Kasumi-1 (cell line): ENCODE data around the gene EOLA2.
"Not testable (repeated sequence)": the region's sequence is repeated elsewhere in the genome, so short reads cannot be mapped to it uniquely, and the experiment has no call there.

ENCODE experiments used
- DNase-seq, 2 experiments: peaks; one replicate each; lab custom pipeline; 2025; lab: John Stamatoyannopoulos, UW

EOLA2 gene

DNA sequence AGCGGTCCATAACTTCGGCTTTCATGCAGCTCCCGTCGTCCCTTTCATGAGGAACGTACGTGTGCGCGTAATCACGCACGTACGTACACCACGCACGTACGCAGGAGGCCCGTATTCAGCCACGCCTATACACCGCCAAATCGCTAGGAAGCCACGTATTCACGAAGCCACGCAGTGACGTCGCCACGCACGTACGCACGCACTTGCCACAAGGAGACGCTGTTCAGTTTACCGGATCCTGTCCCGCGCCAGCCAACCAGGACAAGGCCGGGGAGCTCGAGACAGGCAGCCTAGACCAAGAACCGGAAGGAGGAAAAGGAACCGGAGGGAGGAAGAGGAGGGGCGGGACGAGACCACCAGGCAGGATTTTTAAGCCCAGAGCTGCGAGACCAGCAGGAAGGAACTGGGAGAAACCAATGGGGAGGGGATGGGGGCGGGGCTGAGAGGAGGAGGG, at the start of gene EOLA2:
Gene EOLA2 (minus strand): TSS at position 65 of the 454 bp plus-strand sequence. CDS start 4,617 bp downstream, outside the sequence.
- peak; percentile 85 to 88 for DNase-seq

DNA sequence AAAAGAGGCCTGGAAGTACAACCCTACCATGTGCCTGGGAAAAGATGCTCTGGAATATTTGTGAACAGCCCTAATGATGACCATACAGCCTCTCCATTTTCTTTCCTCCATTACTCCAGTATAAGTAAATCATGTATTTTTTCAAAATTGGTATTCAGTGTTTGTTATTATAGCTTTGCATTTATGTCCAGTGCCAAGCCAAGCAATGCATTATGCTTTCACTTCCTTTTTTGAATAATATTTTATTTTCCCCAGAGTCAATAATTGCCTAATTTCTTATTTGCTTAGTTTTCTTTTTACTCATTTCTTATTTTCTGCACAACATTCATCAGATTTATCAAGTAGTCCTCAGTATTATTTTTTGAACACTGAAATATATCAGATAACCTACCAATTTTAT, 49.3 kb upstream of the EOLA2 start:
- no peak for DNase-seq

DNA sequence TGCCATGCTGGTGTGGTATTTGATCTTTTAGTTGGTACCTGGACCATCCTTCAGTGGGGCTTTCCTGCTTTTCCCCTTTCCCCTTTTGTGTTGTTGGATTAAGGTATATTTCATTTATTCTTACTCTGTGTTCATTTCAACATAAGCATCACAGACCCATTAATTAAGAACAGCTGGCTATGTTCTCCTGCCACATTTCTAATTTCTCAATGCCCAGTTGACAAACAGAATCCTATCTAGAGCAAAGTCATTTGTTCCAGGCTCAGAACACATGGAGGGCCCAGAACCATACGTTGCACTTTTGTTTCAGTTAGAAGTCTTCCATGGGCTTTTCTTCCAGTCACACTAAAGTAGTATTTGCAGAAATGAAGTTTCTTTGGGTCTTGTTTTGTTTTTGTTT, 46.1 kb upstream of the EOLA2 start:
- no peak for DNase-seq

DNA sequence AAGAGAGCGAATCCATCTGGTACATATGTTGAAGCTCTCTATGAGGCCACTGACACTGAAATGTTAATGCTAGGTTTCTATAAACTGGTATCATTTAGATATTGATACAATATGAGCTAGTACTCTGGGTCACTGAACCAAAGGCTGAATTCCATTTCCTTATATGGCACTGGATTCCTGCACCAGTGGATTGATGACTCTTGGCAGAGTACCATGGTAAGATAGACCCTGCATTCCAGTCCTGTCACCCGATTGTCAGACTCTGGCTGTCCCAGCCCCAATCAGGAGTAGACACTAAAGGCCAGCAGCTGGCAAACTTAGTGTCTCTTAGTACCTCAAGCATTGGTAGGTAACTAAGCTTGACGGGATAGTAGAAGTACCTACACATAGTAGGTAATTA, 44.0 kb upstream of the EOLA2 start:
- no peak for DNase-seq

DNA sequence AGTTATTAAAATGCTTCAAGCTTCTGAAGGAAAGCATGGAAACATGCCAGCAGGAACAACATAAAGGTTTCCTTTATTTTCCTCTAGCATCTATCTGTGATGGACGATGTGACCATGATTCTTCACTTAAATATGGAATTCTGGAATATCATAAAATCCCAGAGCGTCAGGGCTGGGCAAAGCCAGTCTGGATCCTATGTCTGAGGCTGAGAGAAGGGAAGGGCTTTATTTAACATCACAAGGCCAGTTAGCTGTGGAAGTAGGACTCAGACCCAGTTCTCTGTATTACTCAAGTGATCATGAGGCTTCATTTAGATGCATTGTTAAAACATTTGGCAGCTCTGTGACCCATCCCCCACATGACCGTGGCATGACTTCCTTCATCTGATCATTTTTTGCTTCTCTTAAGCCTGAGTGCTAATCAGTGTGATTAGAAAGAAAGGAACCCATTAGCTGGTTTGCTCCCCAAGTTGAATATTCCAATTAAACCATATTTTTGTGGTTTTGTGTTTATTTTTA, 40.9 kb upstream of the EOLA2 start:
- DNase-seq: no peak

DNA sequence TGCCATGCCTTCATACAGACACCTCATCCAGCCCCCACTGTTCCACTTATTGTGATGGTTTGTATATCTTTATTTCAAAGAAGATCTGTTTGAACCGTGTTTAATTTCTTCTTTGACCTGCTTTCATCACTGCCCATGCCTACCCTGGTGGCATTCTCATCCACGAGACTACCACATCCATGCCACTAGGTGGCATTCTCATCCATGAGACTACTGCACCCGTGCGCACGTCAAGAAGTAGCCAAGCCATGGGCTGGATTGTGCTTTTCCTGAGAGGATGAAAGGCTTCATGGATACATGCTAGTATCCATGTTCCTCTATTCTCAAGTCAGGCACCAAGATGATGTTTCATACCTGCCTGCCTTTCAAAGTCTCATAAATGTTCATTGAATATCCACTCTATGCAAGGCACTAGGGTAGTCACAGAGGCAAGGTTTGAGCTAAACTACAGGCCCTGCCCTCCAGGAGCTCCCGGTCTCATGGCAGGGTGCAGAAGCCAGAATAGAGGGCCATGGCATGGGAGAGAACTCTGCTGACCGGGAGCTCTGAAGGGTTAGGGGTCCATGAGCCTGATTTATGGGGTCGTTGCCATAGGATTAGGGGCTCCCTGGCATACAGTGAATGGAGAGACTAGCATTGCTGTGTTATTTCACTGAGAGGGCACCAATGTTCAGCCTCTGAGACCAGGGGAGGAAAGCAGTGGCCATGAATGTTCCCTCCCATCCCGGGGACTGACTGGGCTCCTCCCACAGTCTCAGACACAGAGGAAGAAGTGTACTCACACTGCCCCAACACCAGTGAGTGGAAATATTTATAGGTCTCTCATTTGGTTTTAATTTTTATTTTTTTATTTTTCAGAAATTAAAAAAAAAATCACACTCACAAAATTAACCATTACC, 24.8 kb upstream of the EOLA2 start:
- DNase-seq: peak; percentile 24 to 38

DNA sequence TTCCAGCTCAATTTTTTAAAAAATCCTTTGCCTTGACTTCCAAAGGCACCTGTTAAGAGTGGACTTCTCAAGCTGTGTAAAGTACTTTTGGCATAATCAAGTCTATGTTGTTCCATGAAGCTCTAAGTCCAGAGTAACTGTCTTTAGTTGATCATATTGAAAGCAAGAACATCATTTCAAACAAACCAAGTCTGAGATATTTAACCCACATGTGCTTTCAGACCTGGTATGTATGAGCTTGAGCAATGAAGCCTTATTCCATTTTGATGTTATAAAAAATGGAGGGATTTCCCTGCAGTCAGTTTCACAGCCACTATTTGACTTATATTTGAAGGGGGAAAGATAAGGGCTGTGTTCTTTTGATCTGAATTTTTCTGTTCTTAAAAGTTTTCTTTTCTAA, 23.7 kb upstream of the EOLA2 start:
- DNase-seq: no peak

DNA sequence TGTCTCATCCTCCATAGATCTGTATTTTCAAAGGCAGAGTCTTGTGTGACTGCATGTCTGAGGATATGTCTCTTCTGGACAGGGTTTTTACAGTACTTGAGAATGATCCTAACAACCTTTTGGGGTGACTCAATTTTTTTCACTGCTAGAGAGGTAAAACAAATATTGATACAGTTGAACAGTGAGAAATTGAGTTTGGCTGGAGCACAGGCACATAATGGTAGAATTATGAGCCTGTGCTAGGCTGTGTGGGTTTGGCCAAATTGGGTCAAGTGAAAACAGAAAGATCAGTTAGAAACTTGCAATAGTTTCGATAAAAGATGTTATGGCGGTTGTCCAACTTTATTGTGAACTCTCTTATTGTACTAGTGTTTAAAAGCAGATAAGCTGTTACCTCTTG, 23.3 kb upstream of the EOLA2 start:
- no peak for DNase-seq

DNA sequence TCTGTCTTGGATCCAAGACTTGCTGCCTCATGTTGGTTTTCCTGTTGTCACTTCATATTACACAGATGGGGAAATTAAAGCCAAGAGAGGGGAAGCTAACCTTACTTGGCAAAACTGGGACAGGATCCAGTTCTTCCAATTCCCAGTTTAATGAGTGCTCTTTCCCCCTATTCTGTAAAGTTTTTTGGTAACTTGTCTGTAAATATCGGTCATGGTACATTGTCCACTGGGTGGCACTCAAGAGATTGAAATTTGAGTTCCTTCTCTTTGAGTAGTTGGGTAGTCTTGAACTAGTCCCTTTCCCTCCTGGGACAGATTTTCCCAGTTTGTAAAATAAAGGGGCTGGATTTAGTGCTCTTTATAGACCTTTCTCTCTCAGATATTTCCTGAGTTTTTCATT, 12.4 kb upstream of the EOLA2 start:
- peak; percentile 23 to 31 for DNase-seq

DNA sequence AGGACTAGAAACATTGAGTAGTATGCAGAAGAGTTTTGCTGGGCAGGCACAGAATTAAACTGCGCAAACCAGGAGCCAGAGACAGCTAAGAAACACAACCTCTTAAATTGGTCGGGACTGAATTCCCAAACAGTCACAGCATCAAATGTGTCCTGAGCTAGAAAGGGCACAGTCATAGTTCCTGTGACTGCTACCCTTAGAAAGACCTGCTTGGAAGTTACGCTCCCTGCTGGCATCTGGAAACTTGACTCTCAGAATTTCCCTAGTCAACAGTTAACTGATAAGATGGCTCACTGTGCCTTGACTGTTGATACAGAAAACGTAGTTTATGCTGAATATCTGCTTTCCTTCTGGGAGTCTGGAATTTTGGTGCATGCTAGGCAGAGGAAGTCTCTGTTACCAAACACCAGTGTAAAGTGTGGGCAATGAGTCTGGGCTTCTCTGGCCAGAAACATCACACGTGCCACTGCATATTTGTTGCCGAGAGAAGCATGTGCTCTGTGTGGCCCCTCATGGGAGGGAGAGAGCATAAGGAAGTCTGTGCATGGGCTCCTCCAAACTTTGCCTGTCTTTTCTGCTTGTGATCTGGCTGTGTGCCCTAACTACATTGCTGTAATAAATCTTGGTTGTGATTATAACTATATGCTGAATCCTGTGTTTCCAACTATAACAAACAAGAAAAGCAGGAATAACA, 11.6 kb upstream of the EOLA2 start:
- DNase-seq: no peak

DNA sequence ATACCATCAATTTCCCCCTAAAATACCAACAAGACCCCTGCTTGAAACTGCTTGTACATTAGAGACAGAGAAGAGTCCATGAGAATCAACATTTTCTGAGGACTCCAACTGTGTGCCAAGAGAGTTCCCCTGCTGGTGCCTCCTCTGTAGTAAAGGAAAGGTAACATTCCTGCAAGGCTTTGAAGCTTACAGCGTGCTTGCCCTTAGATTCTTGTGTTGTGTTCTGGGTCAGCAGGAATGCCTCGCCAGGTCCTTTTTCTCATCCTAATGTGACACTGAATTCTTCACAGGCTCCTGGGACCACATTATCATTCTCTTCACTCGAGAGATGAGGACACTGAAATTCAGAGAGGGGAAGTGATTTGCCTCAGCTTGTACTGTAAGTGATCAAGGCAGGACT, 9.7 kb upstream of the EOLA2 start:
- DNase-seq: no peak

DNA sequence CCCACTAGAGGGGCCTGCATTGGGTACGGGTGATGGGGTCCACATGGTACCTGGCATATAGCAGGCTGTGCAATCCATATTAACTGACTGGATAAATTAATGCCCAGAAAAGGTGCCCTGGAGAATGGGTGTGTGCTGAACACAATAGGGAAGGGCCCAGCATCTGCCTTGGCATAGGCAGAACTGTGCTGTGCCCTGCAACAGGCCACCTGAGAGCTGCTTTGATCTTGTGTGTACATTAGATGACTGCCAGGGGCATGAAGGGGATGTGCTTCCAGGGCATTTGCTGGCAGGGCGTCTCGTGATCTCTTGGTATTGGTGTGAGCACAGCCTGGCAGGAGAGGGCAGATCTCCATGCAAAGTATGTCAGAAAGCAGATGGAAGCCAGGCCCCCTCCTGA, 8.6 kb upstream of the EOLA2 start:
- not testable (repeated sequence) for DNase-seq

DNA sequence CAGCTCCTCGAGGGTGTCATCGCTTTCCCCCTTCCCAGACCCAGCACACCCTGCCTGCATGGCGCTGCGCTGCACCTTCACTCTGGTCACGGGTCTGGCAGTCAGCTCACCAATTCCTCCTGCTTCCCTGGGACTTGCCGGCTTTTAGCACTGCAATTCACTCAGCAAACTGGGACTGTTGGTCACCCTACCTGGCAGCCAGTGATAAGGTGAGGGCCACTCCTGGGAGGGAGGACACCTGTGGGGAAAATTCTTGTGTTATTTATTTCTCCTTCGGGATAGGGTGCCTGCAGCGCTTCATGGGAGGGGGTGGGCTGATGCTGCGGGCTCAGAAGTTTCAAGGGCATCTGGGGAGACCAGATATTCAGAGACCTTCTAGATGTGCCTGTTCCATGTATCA, 7.5 kb upstream of the EOLA2 start:
- DNase-seq: not testable (repeated sequence)

DNA sequence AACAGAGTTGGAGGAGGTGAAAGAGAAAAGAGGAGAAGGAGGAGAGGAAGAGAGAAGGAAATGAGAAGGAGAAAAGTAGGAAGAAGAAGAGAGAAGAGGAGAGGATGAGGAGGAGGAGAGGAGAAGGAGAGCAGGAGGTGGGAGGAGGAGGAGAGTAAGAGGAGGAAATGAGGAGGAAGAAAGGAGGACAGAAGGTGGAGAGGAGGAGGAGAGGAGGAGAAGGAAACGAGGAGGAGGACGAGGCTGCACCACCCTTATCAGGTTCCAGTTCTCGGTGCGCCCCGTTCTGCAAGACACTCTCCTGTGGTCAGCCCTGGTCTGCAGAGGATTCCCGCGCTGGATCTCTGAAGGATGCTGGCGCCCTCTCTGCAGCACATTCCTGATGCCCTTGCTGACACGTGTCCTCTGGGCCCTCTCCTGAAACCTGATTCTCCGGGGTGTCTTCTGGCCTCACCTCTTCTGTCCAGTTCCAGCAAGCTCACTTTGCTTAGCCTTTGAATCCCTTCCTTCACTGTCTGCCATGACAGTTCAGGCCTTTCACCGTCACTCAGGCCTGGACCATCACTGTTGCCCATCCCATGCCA, 6.9 kb upstream of the EOLA2 start:
- not testable (repeated sequence) for DNase-seq

DNA sequence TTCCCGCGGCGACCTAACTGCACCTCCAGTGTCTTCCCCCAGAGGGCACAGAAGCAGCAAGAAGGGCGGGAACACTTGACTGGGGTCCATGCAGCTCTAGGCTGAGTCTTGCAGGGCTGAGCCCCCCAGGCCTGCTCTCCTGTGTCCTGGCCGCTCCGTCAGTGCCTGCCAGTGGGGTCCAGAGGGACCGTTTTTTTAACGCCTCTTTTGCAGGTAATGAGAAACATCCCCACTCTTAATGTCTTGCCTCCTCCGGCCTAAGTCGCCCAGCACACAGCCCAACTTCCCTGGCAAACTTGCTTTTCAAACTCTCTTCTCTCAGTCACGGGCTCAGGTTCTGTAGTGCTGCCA, 2.4 kb upstream of the EOLA2 start:
- not testable (repeated sequence) for DNase-seq

DNA sequence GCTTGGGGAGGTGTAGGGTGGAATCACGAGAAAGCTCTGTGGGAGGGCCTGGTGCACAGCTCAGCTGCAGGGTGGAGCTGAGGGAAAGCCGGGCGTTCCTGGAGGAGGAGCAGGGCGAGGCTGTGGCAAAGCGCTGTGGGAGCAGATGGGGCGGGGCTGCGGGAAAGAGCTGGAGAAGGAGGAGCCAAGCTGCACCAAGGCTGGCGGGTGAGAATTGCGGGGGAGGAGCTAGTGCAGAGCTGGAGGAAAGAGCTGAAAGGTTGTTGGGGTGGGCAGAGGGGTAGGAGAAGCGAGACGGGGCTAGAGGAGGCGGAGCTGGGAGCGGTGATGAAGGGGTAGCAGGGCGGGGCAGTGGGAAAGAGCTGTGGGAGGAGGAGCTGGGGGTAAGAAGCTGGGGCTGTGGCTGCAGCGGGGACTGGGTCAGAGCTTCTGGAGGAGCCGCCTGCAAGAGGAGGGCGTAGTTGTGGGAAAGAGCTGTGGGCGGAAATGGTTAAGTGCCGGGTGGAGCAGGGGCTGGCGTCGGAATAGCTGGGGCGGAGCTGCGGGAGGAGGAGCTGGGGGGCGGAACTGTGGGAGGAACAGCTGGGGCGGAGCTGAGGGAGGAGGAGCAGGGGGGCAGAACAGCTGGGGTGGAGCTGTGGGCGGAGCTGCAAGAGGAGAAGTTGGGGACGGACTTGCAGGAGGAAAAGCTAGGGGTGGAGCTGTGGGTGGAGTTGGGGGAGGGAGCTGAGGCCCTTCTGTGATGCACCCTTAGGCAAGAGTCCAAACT, 1.8 kb upstream of the EOLA2 start:
- peak; percentile 90 to 91 for DNase-seq

DNA sequence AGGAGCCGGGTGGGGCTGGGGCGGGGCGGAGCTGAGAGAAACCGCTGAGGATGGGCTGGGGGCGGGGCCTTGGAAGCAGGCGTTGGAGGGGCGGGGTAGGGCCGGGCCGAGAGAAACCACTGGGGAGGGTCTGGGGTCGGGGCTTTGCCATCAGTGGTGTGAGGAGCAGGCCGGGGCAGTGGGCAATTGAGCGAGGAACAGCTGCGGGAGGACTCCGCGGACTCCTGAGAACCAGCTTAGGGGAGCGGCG, 1.3 kb upstream of the EOLA2 start:
- no peak for DNase-seq

DNA sequence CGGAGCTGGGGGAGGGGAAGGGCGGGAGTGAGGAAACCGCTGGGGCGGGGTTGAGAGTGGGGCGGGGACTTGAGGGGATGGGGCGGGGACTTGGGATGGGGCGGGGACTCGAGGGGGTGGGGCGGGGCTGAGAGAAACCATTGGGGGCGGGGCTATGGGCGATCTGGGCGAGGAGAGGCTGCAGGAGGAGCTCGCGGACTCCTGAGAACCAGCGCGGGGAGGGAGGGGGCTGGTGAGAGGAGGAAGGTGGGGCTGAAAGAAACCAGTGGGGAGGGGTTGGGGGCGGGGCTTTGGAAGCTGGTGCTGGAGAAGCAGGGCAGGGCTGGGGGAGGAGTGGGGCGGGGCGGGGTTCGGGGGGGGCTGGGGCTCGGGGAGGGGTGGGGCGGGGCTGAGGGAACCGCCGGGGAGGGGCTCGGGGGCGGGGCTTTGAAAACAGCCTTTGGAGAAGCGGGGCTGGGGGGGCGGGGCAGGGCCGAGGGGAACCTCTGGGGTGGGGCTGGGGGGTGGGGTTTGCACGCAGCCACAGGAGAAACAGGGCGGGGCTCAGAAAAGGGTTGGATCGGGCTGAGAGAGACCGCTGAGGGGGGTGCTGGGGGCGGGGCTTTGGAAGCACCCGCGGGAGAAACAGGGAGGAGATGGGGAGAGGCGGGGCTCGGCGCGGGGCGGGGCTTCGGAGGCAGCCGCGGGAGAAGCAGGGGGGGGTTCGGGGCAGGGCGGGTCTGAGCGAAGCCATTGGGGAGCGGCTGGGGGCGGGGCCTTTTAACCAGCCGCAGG, 777 bp upstream of the EOLA2 start:
- peak; percentile 65 to 82 for DNase-seq

DNA sequence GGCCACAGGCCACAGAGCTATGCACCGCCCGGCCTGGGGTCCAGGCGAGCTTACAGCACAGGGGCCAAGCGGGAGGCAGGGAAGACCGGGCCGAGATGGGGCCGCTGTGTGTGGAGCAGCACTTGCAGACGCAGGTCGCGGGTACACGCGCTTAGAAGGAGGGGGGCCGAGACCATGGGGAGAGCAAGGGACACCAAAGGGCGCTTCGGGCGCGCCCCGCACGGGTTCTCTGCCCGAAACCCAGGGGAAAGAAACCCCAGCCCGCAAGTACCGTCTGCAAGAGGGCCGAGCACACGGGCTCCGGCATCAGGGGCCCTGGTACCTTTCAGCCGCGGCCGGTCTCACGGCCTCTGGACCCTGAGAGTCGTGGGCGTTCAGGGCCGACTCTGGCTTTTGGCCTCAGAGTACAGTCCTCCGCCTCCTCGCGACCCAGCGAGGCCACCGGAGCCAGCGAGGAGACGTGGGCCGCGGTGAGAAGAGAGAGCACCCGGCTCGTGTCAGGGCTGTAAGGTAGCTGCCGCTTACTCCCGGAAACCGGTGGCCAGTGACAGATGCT, 342 bp downstream of the EOLA2 start:
- peak in 1 of 2 experiments; percentile 0 for DNase-seq

DNA sequence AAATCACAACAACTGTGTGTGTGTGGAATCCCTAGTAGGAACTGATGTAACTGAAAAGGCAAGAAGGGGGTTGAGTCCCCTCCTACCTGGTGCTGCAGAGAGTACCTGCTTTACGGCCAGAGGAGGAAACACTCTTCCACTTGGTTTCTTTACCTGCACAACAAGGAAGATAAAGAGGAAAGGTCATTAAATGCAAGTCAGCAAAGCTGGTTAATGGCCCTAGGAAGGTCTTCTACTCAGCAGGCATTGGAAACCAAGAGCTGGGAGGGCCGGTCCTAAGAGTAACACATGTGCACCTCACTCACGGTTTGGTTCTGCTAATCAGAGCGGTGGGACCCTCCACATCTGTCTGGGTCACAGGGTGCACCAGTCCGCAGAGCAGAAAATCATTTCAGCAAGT, 963 bp downstream of the EOLA2 start:
- not testable (repeated sequence) for DNase-seq

DNA sequence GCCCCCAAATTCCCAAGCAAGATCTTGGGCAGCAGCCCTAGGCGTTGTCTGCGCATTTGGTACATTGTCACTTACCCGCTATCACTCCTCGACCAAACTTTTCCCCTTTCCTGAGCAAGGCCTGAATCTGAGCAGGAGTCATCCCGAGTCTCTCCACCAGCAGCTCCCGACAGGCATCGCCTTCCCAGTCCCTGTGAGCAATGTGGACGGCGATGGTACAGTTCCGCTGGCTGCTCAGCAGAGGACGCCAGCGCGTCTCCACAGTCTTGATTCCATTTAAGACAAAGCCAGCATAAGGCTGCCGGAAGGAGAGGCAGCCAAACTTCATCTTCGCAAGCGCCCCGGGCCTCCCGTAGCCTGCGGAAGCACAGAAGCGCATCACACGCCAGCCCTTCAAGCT, 4.7 kb downstream of the EOLA2 start:
- not testable (repeated sequence) for DNase-seq
